K562 (cell line): Measurements from ENCODE around the gene COPS6. TPM values are rescaled to one million over a fixed set of nuclear protein-coding genes. Genes with fewer than 3 reads are reported as not detected.

Experiments
- ARID1B ChIP-seq: fragments of 450-650 bp; IDR thresholded peaks from 2 replicates; pipeline ENCODE4 v1.6.1; 2016; ENCODE audit warnings: antibody characterized with exemption, mild to moderate bottlenecking, inconsistent platforms
- ARNT ChIP-seq, 2 experiments: fragments of 450-650 bp; IDR thresholded peaks; 2 replicates each; pipeline ENCODE4 v1.6.1; 2016; ENCODE audit warnings: mild to moderate bottlenecking in 1 of 2
- BCOR ChIP-seq: fragments of 450-650 bp; IDR thresholded peaks from 2 replicates; pipeline ENCODE4 v1.6.1; 2016
- CBFA2T2 ChIP-seq: fragments of 450-650 bp; conservative IDR thresholded peaks from 2 replicates; pipeline ENCODE4 v1.6.1; 2017; ENCODE audit warnings: mild to moderate bottlenecking
- CBFA2T3 ChIP-seq: fragments of 450-650 bp; IDR thresholded peaks from 2 replicates; pipeline ENCODE4 v1.6.1; 2017
- CHD1 ChIP-seq: fragments of 200-600 bp; sonication (generic); IDR thresholded peaks from one replicate; pipeline ENCODE4 v1.6.1; 2012; ENCODE audit warnings: mild to moderate bottlenecking, moderate library complexity, low read length, inconsistent platforms
- DPF2 ChIP-seq: fragments of 450-650 bp; IDR thresholded peaks from 2 replicates; pipeline ENCODE4 v1.6.1; 2016
- FOXM1 ChIP-seq, 2 experiments: fragments of 450-650 bp in 1 of 2; sonication (generic) in 1 of 2; formaldehyde crosslinking in 1 of 2; IDR thresholded peaks; 2 replicates each; pipeline versions ENCODE4 v1.6.1 to v1.9.0; 2017 to 2022; ENCODE audit warnings: low read depth in 2 of 2, mild to moderate bottlenecking in 2 of 2, missing genetic modification reagents in 1 of 2, moderate library complexity in 1 of 2
- HDAC8 ChIP-seq: fragments of 450-650 bp; IDR thresholded peaks from 2 replicates; pipeline ENCODE4 v1.6.1; 2016; ENCODE audit warnings: mild to moderate bottlenecking, missing genetic modification characterization, moderate library complexity, missing compliant biosample characterization
- MEIS2 ChIP-seq: fragments of 450-650 bp; IDR thresholded peaks from 2 replicates; pipeline ENCODE4 v1.6.1; 2014; ENCODE audit warnings: mild to moderate bottlenecking; ENCODE audit not compliant: partially characterized antibody
- NFIC ChIP-seq: fragments of 450-650 bp; IDR thresholded peaks from 2 replicates; pipeline ENCODE4 v1.6.1; 2017; ENCODE audit warnings: mild to moderate bottlenecking, inconsistent platforms
- PML ChIP-seq: IDR thresholded peaks from 2 replicates; pipeline ENCODE4 v1.6.1; 2012; ENCODE audit warnings: low read length, inconsistent platforms
- POLR2AphosphoS5 ChIP-seq: IDR thresholded peaks from 2 replicates; pipeline ENCODE4 v1.6.1; 2011; ENCODE audit warnings: mild to moderate bottlenecking, low read depth, low read length, moderate library complexity; ENCODE audit not compliant: control insufficient read depth, insufficient read depth
- SRF ChIP-seq, 2 experiments: fragments of 250-450, 450-650 bp in 1 of 2; sonication (Bioruptor Pico) in 1 of 2; sonication (generic) in 1 of 2; formaldehyde crosslinking; IDR thresholded peaks; 2 replicates each; pipeline versions ENCODE4 v1.5.0 to v1.5.1; 2020 to 2022; ENCODE audit warnings: mild to moderate bottlenecking in 1 of 2, missing genetic modification reagents in 1 of 2
- STAT5A ChIP-seq: IDR thresholded peaks from 2 replicates; pipeline ENCODE4 v1.6.1; 2012; ENCODE audit warnings: low read length, inconsistent platforms, borderline replicate concordance
- TAL1 ChIP-seq: fragments of 450-650 bp; IDR thresholded peaks from 2 replicates; pipeline ENCODE4 v1.6.1; 2016; ENCODE audit warnings: mild to moderate bottlenecking
- TRIM28 ChIP-seq: fragments of 450-650 bp; IDR thresholded peaks from 2 replicates; pipeline ENCODE4 v1.6.1; 2017
- ZBED1 ChIP-seq: IDR thresholded peaks from 2 replicates; pipeline ENCODE4 v1.6.1; 2014
- ZMIZ1 ChIP-seq, 2 experiments: fragments of 150-350 bp in 1 of 2; IDR thresholded peaks; 2 replicates each; pipeline ENCODE4 v1.6.1; 2012 to 2016; ENCODE audit warnings: low read depth in 2 of 2, low read length in 2 of 2, mild to moderate bottlenecking in 1 of 2, moderate library complexity in 1 of 2
- polyA plus RNA-seq, 8 experiments: library from polyadenylated mRNA; depleted of rRNA in 4 of 8; stranded (reverse) in 5 of 8; unstranded in 3 of 8; fragments of >200 nt; fragmentation: Nextera tagmentation in 2 of 8; fragmentation: Illumina TruSeq in 1 of 8; extraction: Ambion mirVana in 2 of 8; extraction: Trizol in 1 of 8; gene quantifications; 2 replicates each; pipeline versions ENCODE4 v1.2.1 to v1.2.3, GENCODE V29; 2011 to 2014; ENCODE audit warnings: inconsistent platforms in 1 of 8, missing spikeins in 1 of 8
- total RNA-seq, 7 experiments: library from RNA; depleted of rRNA in 6 of 7; stranded (reverse); fragments of >200 nt in 6 of 7; fragmentation: Illumina TruSeq in 2 of 7; extraction: Trizol in 2 of 7; gene quantifications; 2 replicates each; pipeline versions ENCODE4 v1.2.1 to v1.2.3, GENCODE V29; 2011 to 2021; ENCODE audit warnings: low replicate concordance in 1 of 7
- TF ChIP-seq, protein P1 (sequence below): fragments of 450-650 bp; IDR thresholded peaks from 2 replicates; pipeline ENCODE4 v1.6.1; 2016
- TF ChIP-seq, protein P2 (sequence below): sonication (generic); formaldehyde crosslinking; IDR thresholded peaks from 2 replicates; pipeline ENCODE4 v1.9.0; 2022; ENCODE audit warnings: mild to moderate bottlenecking, missing genetic modification reagents

Gene COPS6
- total and polyA plus RNA-seq, 9 of the 15 experiments (the other 6 are each of a cell fraction or from before 2014, with no cell fraction given), result 63.0 to 331 (median 168) TPM

DNA sequence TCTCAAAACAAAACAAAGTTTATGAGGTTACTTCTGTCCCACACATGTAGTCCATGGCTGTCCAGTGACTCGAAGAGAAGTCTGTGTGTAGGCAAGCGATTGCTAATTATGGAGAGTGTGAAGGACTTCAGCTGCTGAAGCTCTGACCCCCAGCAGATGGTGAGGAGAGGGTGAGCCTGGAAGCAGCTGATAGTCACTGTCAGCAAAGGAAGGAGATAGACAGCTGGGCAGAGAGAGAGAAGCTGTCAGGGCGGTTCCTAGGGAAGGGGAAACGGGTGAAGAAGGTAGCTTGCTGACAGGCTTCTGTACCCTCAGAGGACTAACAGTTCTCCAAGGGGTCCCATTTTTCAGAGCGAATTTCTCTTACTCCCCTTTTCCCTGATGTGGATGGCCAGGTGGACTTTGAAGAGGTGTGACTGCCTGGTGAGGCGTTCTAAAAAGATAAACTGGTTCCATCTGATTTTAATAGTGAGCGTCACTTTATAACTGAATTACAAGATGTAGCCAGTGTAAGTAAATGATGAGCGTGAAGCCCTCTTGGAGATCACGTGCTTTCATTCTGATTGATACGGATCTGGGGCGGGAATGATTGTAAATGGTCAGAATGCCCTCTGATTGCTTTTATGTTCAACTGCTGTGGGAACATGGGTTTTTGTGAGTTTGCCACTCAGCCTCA lies 27.1 kb upstream of the COPS6 start (continued):
- TF ChIP-seq TAL1 (peak; percentile 93), HDAC8 (no peak), ZMIZ1 (IDR thresholded peaks at IDR 0.05; ENCODE audit: low read depth in 2 of 2, low read length in 2 of 2) (peak in 1 of 2 experiments; percentile 63; a peak in 1 of 4 replicates), MEIS2 (peak; percentile 53), CBFA2T3 (peak; percentile 97), ARNT (IDR thresholded peaks at IDR 0.05) (0 out of 4 replicates have a peak, but pooled peaks of 1 of the 2 experiments have one; percentile 66), ZBED1 (no peak), ARID1B (peak; percentile 87), POLR2AphosphoS5 (peak; percentile 92), SRF (CRISPR knock-in tag; IDR thresholded peaks at IDR 0.05) (peak in 1 of 2 experiments; percentile 11; a peak in 1 of 4 replicates), PML (peak; percentile 61; the same call in 1 of the 2 replicates), FOXM1 (IDR thresholded peaks at IDR 0.05; ENCODE audit: low read depth) (peak; percentile 57; the same call in 1 of the 2 replicates), FOXM1 (CRISPR knock-in tag; IDR thresholded peaks at IDR 0.05; ENCODE audit: low read depth) (no peak), STAT5A (peak; percentile 82), BCOR (0 out of 2 replicates have a peak, but pooled peaks have one; percentile 33), CBFA2T2 (peak; percentile 96), DPF2 (peak; percentile 69; the same call in 1 of the 2 replicates), NFIC (peak; percentile 87), TRIM28 (peak; percentile 31; the same call in 1 of the 2 replicates), CHD1 (no peak)
- TF ChIP-seq, protein P1, sequence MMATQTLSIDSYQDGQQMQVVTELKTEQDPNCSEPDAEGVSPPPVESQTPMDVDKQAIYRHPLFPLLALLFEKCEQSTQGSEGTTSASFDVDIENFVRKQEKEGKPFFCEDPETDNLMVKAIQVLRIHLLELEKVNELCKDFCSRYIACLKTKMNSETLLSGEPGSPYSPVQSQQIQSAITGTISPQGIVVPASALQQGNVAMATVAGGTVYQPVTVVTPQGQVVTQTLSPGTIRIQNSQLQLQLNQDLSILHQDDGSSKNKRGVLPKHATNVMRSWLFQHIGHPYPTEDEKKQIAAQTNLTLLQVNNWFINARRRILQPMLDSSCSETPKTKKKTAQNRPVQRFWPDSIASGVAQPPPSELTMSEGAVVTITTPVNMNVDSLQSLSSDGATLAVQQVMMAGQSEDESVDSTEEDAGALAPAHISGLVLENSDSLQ, result peak; percentile 67; the same call in 1 of the 2 replicates
- TF ChIP-seq, protein P2, sequence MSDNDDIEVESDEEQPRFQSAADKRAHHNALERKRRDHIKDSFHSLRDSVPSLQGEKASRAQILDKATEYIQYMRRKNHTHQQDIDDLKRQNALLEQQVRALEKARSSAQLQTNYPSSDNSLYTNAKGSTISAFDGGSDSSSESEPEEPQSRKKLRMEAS (CRISPR knock-in tag), result peak; percentile 53
